DMS 273 treated with DMSO at 0.1 percent for 48 hours (cell line): ENCODE results near the gene OR10G8.

Source experiments
- DNase-seq: peaks from one replicate; lab custom pipeline; 2025; lab: John Stamatoyannopoulos, UW

Gene OR10G8

DNA sequence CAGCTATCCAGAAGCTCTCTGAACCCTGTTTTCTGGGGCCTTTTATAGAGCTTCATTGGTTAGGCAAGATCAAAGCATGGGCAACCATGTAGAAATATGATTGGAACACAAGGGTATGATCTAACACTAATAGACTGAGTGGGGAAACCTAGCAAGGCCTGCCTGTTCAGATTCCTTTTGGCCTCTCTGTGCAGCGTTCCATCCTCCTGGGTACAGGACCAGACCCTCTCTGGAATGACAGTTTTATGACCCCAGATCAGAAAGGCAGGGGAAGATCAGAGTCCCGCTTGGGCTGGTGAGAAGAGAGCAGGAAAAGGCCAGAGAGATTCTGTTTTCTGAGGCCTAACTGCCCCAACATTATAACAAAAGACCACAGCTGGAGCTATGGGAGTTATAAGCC lies 52.0 kb downstream of the OR10G8 start:
- DNase-seq = no peak

GRCh38 chr11:124079631-124080326 lies 53.2 kb downstream of the OR10G8 start:
- DNase-seq = no peak
